HG03439 (cell line): ENCODE results near the gene UNC50.
"Not testable (repeated sequence)": the region's sequence is repeated elsewhere in the genome, so short reads cannot be mapped to it uniquely, and the experiment has no call there.

Experiments
- ATAC-seq: cut with Tn5 transposase; IDR thresholded peaks from one replicate; pipeline ENCODE4 v1.9.1; 2021; ENCODE audit warnings: mild to moderate bottlenecking, moderate library complexity; ENCODE audit not compliant: unreplicated experiment

The UNC50 gene

GRCh38 chr2:98607741-98608115 lies 661 bp upstream of the UNC50 start:
- no peak for ATAC-seq

GRCh38 chr2:98608962-98609604 lies 694 bp downstream of the UNC50 start:
- ATAC-seq, result peak; percentile 17

GRCh38 chr2:98614024-98614739 lies 5.8 kb downstream of the UNC50 start:
- no peak for ATAC-seq

- no peak for ATAC-seq
Observed at GRCh38 chr2:98615481-98615880, 7.1 kb downstream of the UNC50 start.

- ATAC-seq, result no peak
Observed at GRCh38 chr2:98617149-98617548, 8.8 kb downstream of the UNC50 start.

- no peak for ATAC-seq
Observed at GRCh38 chr2:98623657-98624056, 15.3 kb downstream of the UNC50 start.

GRCh38 chr2:98632351-98632750 lies 24.0 kb downstream of the UNC50 start:
- no peak for ATAC-seq

- no peak for ATAC-seq
Observed at GRCh38 chr2:98634406-98635092, 26.2 kb downstream of the UNC50 start.

GRCh38 chr2:98637401-98638147 lies 29.2 kb downstream of the UNC50 start:
- ATAC-seq, result no peak

- ATAC-seq, result no peak
Observed at GRCh38 chr2:98643496-98644100, 35.2 kb downstream of the UNC50 start.

- no peak for ATAC-seq
Observed at GRCh38 chr2:98647636-98648035, 39.2 kb downstream of the UNC50 start.

GRCh38 chr2:98648451-98648850 lies 40.1 kb downstream of the UNC50 start:
- no peak for ATAC-seq

- no peak for ATAC-seq
Observed at GRCh38 chr2:98649135-98649991, 41.0 kb downstream of the UNC50 start.

GRCh38 chr2:98649992-98650375 lies 41.6 kb downstream of the UNC50 start:
- no peak for ATAC-seq

- ATAC-seq, result no peak
Observed at GRCh38 chr2:98650998-98651397, 42.6 kb downstream of the UNC50 start.

GRCh38 chr2:98654699-98655495 lies 46.5 kb downstream of the UNC50 start:
- ATAC-seq, result no peak

- no peak for ATAC-seq
Observed at GRCh38 chr2:98656800-98657199, 48.4 kb downstream of the UNC50 start.

GRCh38 chr2:98658816-98659490 lies 50.6 kb downstream of the UNC50 start:
- no peak for ATAC-seq

GRCh38 chr2:98659491-98659840 lies 51.1 kb downstream of the UNC50 start:
- not testable (repeated sequence) for ATAC-seq
